RWPE1 (cell line): ENCODE data around the gene MCF2L.

ENCODE experiments used
- CTCF ChIA-PET: fragments of 350-600 bp; sonication (Branson Sonifier 250); formaldehyde crosslinking; extraction: SDS; loops from one replicate; lab custom pipeline; 2021; lab: Yijun Ruan, JAX
- POLR2A ChIA-PET: fragments of 400-600 bp; formaldehyde crosslinking; extraction: SDS; loops from one replicate; lab custom pipeline; 2020; ENCODE audit warnings: antibody characterized with exemption; ENCODE audit not compliant: low non-redundant PET; lab: Yijun Ruan, JAX
- DNase-seq: peaks from one replicate; pipeline ENCODE4 v3.0.0; 2012; ENCODE audit warnings: low spot score
- H3K27ac ChIP-seq: fragments of 450-650 bp; 2 replicates; pipeline ENCODE4 v1.5.1; 2017
- CTCF ChIP-seq: fragments of 450-650 bp; conservative IDR thresholded peaks from 2 replicates; pipeline ENCODE4 v1.5.1; 2017; ENCODE audit warnings: low read depth, mild to moderate bottlenecking

MCF2L gene

GRCh38 chr13:113040597-113041292 lies 71.7 kb downstream of the MCF2L start:
- DNase-seq, result no peak
- TF ChIP-seq CTCF, result no peak
- no peak overlapping the region for H3K27ac ChIP-seq
- POLR2A ChIA-PET, result no interaction called here
- CTCF ChIA-PET, result interaction anchor here (0.6 kb wide), 2 partner anchors 34 to 429 kb away, joined by 3 to 6 read pairs; no protein-coding TSS in a partner anchor

GRCh38 chr13:113041293-113041690 lies 72.3 kb downstream of the MCF2L start:
- ChIA-PET POLR2A (no interaction called here), CTCF (interaction anchor here (0.6 kb wide), 1 partner anchor 428 kb away, joined by 6 read pairs; no protein-coding TSS in a partner anchor)
- no peak for DNase-seq
- no peak overlapping the region for H3K27ac ChIP-seq
- TF ChIP-seq CTCF, result no peak

GRCh38 chr13:113041896-113042295 lies 72.9 kb downstream of the MCF2L start:
- DNase-seq, result no peak
- ChIA-PET CTCF (no interaction called here), POLR2A (no interaction called here)
- H3K27ac ChIP-seq, result no peak overlapping the region
- no peak for TF ChIP-seq CTCF

- CTCF ChIA-PET, result no interaction called here
- no peak for DNase-seq
- POLR2A ChIA-PET, result no interaction called here
- no peak for TF ChIP-seq CTCF
- H3K27ac ChIP-seq, result no peak overlapping the region
Measured at GRCh38 chr13:113042456-113042855, 73.4 kb downstream of the MCF2L start.

GRCh38 chr13:113043001-113043630 lies 74.1 kb downstream of the MCF2L start:
- POLR2A ChIA-PET, result no interaction called here

More at GRCh38 chr13:113043001-113043630, 74.1 kb downstream of the MCF2L start:
- no peak for DNase-seq
- no peak overlapping the region for H3K27ac ChIP-seq
- no peak for TF ChIP-seq CTCF
- CTCF ChIA-PET, result interaction anchor here (1.0 to 1.5 kb wide), 3 partner anchors 8 to 330 kb away, joined by 3 to 8 read pairs (median 3); no protein-coding TSS in a partner anchor
